IMR-90 (cell line): ENCODE data around the gene SELENOT. TPM values are rescaled to one million over a fixed set of nuclear protein-coding genes. Genes with fewer than 3 reads are reported as not detected.

Experiments
- ATAC-seq: fragments of 200-7000 bp; cut with Tn5 transposase; 2 replicates; pipeline ENCODE4 v1.9.1; 2020; ENCODE audit warnings: low read depth, mild to moderate bottlenecking, moderate library complexity
- BruUV-seq: library from RNA; stranded (reverse); fragments of 400-500 nt; replicated peaks from 2 replicates; lab custom pipeline; 2021; lab: Mats Ljungman, UMichigan
- CTCF ChIA-PET: fragments of 300-600 bp; formaldehyde crosslinking; extraction: SDS; loops from one replicate; lab custom pipeline; 2021; ENCODE audit warnings: antibody characterized with exemption; lab: Yijun Ruan, JAX
- POLR2A ChIA-PET: fragments of 300-600 bp; sonication (Branson Sonifier 250); formaldehyde crosslinking; loops from one replicate; lab custom pipeline; 2022; ENCODE audit warnings: antibody characterized with exemption; ENCODE audit not compliant: unreplicated experiment; lab: Charles Lee
- DNase-seq: peaks from one replicate; pipeline ENCODE4 v3.0.0; 2013
- H2AFZ ChIP-seq: replicated peaks from 2 replicates; pipeline ENCODE3; 2013; ENCODE audit warnings: low read length, mild to moderate bottlenecking; ENCODE audit not compliant: poor library complexity
- H2AK5ac ChIP-seq: 2 replicates; pipeline ENCODE4 v1.6.1; 2013; ENCODE audit warnings: low read depth, low read length, inconsistent platforms
- H2AK9ac ChIP-seq: replicated peaks from 2 replicates; pipeline ENCODE3; 2013; ENCODE audit warnings: mild to moderate bottlenecking, low read depth, low read length, moderate library complexity; ENCODE audit not compliant: poor library complexity
- H2BK120ac ChIP-seq: 2 replicates; pipeline ENCODE4 v1.6.1; 2013; ENCODE audit warnings: low read depth, low read length, inconsistent platforms
- H2BK15ac ChIP-seq: 3 replicates; pipeline ENCODE4 v1.6.1; 2013; ENCODE audit warnings: low read depth, low read length, inconsistent platforms
- H2BK20ac ChIP-seq: 2 replicates; pipeline ENCODE4 v1.6.1; 2013; ENCODE audit warnings: low read depth, mild to moderate bottlenecking, inconsistent platforms, low read length, moderate library complexity
- H2BK5ac ChIP-seq: 2 replicates; pipeline ENCODE4 v1.6.1; 2013; ENCODE audit warnings: mild to moderate bottlenecking, low read depth, low read length, inconsistent platforms; ENCODE audit not compliant: poor library complexity, severe bottlenecking
- H3K14ac ChIP-seq: replicated peaks from 2 replicates; pipeline ENCODE4 v1.6.1; 2013; ENCODE audit warnings: low read depth, low read length, inconsistent platforms
- H3K18ac ChIP-seq: 2 replicates; pipeline ENCODE4 v1.6.1; 2013; ENCODE audit warnings: low read depth, low read length, control low read depth
- H3K23ac ChIP-seq: 2 replicates; pipeline ENCODE4 v1.6.1; 2013; ENCODE audit warnings: low read depth, low read length, inconsistent platforms
- H3K27ac ChIP-seq: 2 replicates; pipeline ENCODE4 v1.5.1; 2013; ENCODE audit warnings: mild to moderate bottlenecking, control low read depth, low read length; ENCODE audit not compliant: insufficient read depth
- H3K27me3 ChIP-seq: 2 replicates; pipeline ENCODE4 v1.6.1; 2013; ENCODE audit warnings: low read length; ENCODE audit not compliant: control insufficient read depth, insufficient read depth
- H3K36me3 ChIP-seq: 2 replicates; pipeline ENCODE4 v1.6.1; 2013; ENCODE audit warnings: low read length, mixed read lengths; ENCODE audit not compliant: control insufficient read depth, insufficient read depth
- H3K4ac ChIP-seq: 2 replicates; pipeline ENCODE4 v1.6.1; 2013; ENCODE audit warnings: low read depth, low read length, inconsistent platforms
- H3K4me1 ChIP-seq: 2 replicates; pipeline ENCODE4 v1.6.1; 2013; ENCODE audit warnings: low read length, mixed read lengths; ENCODE audit not compliant: control insufficient read depth, insufficient read depth
- H3K4me2 ChIP-seq: 2 replicates; pipeline ENCODE4 v1.6.1; 2013; ENCODE audit warnings: low read depth, mild to moderate bottlenecking, control low read depth, low read length, moderate library complexity
- H3K4me3 ChIP-seq: 2 replicates; pipeline ENCODE4 v1.5.1; 2013; ENCODE audit warnings: low read depth, mild to moderate bottlenecking, control low read depth, low read length, moderate library complexity; ENCODE audit not compliant: insufficient read depth
- H3K56ac ChIP-seq: 2 replicates; pipeline ENCODE4 v1.6.1; 2013; ENCODE audit warnings: low read length, inconsistent platforms; ENCODE audit not compliant: insufficient read depth; ENCODE audit errors: extremely low read depth
- H3K79me1 ChIP-seq, 2 experiments: 2 replicates each; pipeline ENCODE4 v1.6.1; 2013; ENCODE audit warnings: low read length in 2 of 2, inconsistent platforms in 1 of 2, low read depth in 1 of 2
- H3K9ac ChIP-seq: 2 replicates; pipeline ENCODE4 v1.6.1; 2013; ENCODE audit warnings: low read depth, low read length, control low read depth
- H3K9me1 ChIP-seq: 2 replicates; pipeline ENCODE4 v1.6.1; 2013; ENCODE audit warnings: low read length, inconsistent platforms; ENCODE audit not compliant: insufficient read depth
- H3K9me3 ChIP-seq: 2 replicates; pipeline ENCODE4 v1.6.1; 2013; ENCODE audit warnings: low read length; ENCODE audit not compliant: control insufficient read depth, insufficient read depth
- H4K20me1 ChIP-seq: 2 replicates; pipeline ENCODE4 v1.6.1; 2013; ENCODE audit warnings: low read length, inconsistent platforms; ENCODE audit not compliant: insufficient read depth
- H4K5ac ChIP-seq: 2 replicates; pipeline ENCODE4 v1.6.1; 2013; ENCODE audit warnings: mild to moderate bottlenecking, low read depth, low read length, control low read depth
- H4K8ac ChIP-seq, 2 experiments: 2 replicates each; pipeline ENCODE4 v1.6.1; 2013; ENCODE audit warnings: low read depth in 2 of 2, low read length in 2 of 2, control low read depth in 1 of 2, inconsistent platforms in 1 of 2
- H4K91ac ChIP-seq: 2 replicates; pipeline ENCODE4 v1.6.1; 2013; ENCODE audit warnings: low read depth, low read length, inconsistent platforms; ENCODE audit not compliant: insufficient read depth
- FOS ChIP-seq: fragments of 150-350 bp; IDR thresholded peaks from 2 replicates; pipeline ENCODE4 v1.6.1; 2016; ENCODE audit warnings: low read depth, low read length
- RFX5 ChIP-seq: IDR thresholded peaks from 2 replicates; pipeline ENCODE4 v1.8.0; 2012; ENCODE audit warnings: low read depth, mild to moderate bottlenecking, low read length, moderate library complexity
- SMC3 ChIP-seq: fragments of 150-350 bp; IDR thresholded peaks from 2 replicates; pipeline ENCODE4 v1.6.1; 2016; ENCODE audit warnings: low read depth, mild to moderate bottlenecking, antibody characterized with exemption, low read length, moderate library complexity
- WGBS, 2 experiments: methylation state at CpG; one replicate each; pipeline versions ENCODE4 v1.1.5 to v1.1.7; 2013; ENCODE audit warnings: missing lambda C conversion rate in 2 of 2; ENCODE audit not compliant: insufficient read length in 1 of 2; ENCODE audit errors: extremely low coverage in 2 of 2; 5-methylcytosine and 5-hydroxymethylcytosine counted together
- dilution Hi-C: fragments of 300-500 bp; cut with HindIII; formaldehyde crosslinking; loops from one replicate; pipeline ENCODE4 v1.14.3; 2018; ENCODE audit warnings: low sequenced_read_pairs; ENCODE audit not compliant: unreplicated experiment
- in situ Hi-C: fragments of 300-500 bp; cut with MboI; formaldehyde crosslinking; loops from 3 replicates; pipeline ENCODE4 v1.14.3; 2019; ENCODE audit warnings: low sequenced_read_pairs, inconsistent platforms, mixed read lengths
- intact Hi-C: fragments of 100-400 bp; cut with micrococcal nuclease; formaldehyde crosslinking; loops from 2 replicates; pipeline ENCODE4 v1.10.0; 2022
- polyA plus RNA-seq, 3 experiments: library from polyadenylated mRNA; depleted of rRNA; stranded (reverse); fragments of >200 nt; gene quantifications; 2 replicates each; pipeline ENCODE4 v1.2.3, GENCODE V29; 2012; ENCODE audit warnings: low replicate concordance in 1 of 3
- total RNA-seq: library from RNA; depleted of rRNA; stranded (reverse); fragments of >200 nt; gene quantifications from 2 replicates; pipeline ENCODE4 v1.2.3, GENCODE V29; 2012

Gene SELENOT
- total and polyA plus RNA-seq, 2 of the 4 experiments (the other 2 are of a cell fraction) = 365 to 415 TPM

- Histone ChIP-seq H3K9me3 (no peaks in the 10 kb centered on the region), H4K91ac (peak overlapping the region; percentile 40; the same call in 1 of the 2 replicates), H3K23ac (no peak overlapping the region; the same call in 1 of the 2 replicates), H2AK5ac (peak overlapping the region; percentile 49; the same call in 1 of the 2 replicates), H2AFZ (peak overlapping the region; percentile 73), H2BK5ac (peak overlapping the region; percentile 94), H4K8ac (peak overlapping the region; percentile 13 to 59; a peak in 3 of 4 replicates), H3K9me1 (peaks cover 3% of the 10 kb centered on the region; the same call in 1 of the 2 replicates), H3K27me3 (no peaks in the 10 kb centered on the region), H3K14ac (peak overlapping the region; percentile 36; the same call in 1 of the 2 replicates), H3K4ac (peak overlapping the region; percentile 73; the same call in 1 of the 2 replicates), H3K4me3 (no peak overlapping the region), H3K27ac (no peak overlapping the region), H2BK20ac (peak overlapping the region; percentile 79; the same call in 1 of the 2 replicates), H3K18ac (peak overlapping the region; percentile 34; the same call in 1 of the 2 replicates), H2BK15ac (peak overlapping the region; percentile 67; the same call in 1 of the 3 replicates), H3K56ac (no peak overlapping the region), H3K36me3 (no peaks in the 10 kb centered on the region), H4K5ac (no peak overlapping the region; the same call in 1 of the 2 replicates), H3K4me1 (no peaks in the 10 kb centered on the region; the same call in 1 of the 2 replicates), H4K20me1 (peaks cover 12% of the 10 kb centered on the region), H3K4me2 (peak overlapping the region; percentile 33; the same call in 1 of the 2 replicates), H3K79me1 (peaks cover 17 to 46% of the 10 kb centered on the region in 2 experiments), H2AK9ac (peak overlapping the region; percentile 29), H3K9ac (no peak overlapping the region), H2BK120ac (peak overlapping the region; percentile 58; the same call in 1 of the 2 replicates)
- ChIA-PET CTCF (interaction anchor here (0.5 kb wide), 1 partner anchor 36 kb away, joined by 3 read pairs; no protein-coding TSS in a partner anchor), POLR2A (no interaction called here)
- in situ Hi-C loops = no loop called here
- intact Hi-C loops = loop anchor here (5.0 kb wide), 2 partner anchors 103 to 163 kb away; partner anchors contain the start of genes ERICH6 and SIAH2
- dilution Hi-C loops = no loop called here
- ATAC-seq = peak; percentile 2; the same call in 1 of the 2 replicates
- TF ChIP-seq RFX5 (no peak), FOS (0 out of 2 replicates have a peak, but pooled peaks have one; percentile 40), SMC3 (no peak)
- no CpG with 5 or more reads among the region's 4 CpGs for WGBS, 2 experiments
- no TSS peak for BruUV-seq
- DNase-seq = peak; percentile 89
These were observed 3.4 kb upstream of the SELENOT start for GRCh38 chr3:150599611-150600297.
